HFFc6 (cell line): ENCODE measurements around the gene CHN1. TPM values are rescaled to one million over a fixed set of nuclear protein-coding genes. Genes with fewer than 3 reads are reported as not detected.

ENCODE experiments used
- DNase-seq: peaks from one replicate; pipeline ENCODE4 v3.0.0-alpha.2; 2018
- H3K27ac Mint-ChIP-seq: 2 replicates; pipeline ENCODE4 v1.8.0; 2020; ENCODE audit warnings: mild to moderate bottlenecking, mixed read lengths
- H3K27me3 Mint-ChIP-seq: 2 replicates; pipeline ENCODE4 v1.8.0; 2021; ENCODE audit warnings: mild to moderate bottlenecking, moderate library complexity, mixed read lengths; ENCODE audit not compliant: insufficient read depth
- H3K36me3 Mint-ChIP-seq: 2 replicates; pipeline ENCODE4 v1.8.0; 2021; ENCODE audit warnings: low read depth, mixed read lengths
- H3K4me1 Mint-ChIP-seq: 2 replicates; pipeline ENCODE4 v1.8.0; 2020; ENCODE audit warnings: low read depth, mixed read lengths
- H3K4me3 Mint-ChIP-seq: 2 replicates; pipeline ENCODE4 v1.8.0; 2020; ENCODE audit warnings: mild to moderate bottlenecking, moderate library complexity, mixed read lengths
- H3K9me3 Mint-ChIP-seq: 2 replicates; pipeline ENCODE4 v1.8.0; 2020; ENCODE audit warnings: mild to moderate bottlenecking, mixed read lengths
- total RNA-seq, 6 experiments: library from RNA; stranded (reverse); fragmentation: NEBNext Ultra II Directional; extraction: Animal tissue kit (Norgen Biotek cat#: 25700); gene quantifications; 2 replicates in 1 of 6; 3 replicates in 5 of 6; pipeline ENCODE4 v1.2.3, GENCODE V29; 2021
- TF ChIP-seq, protein P1 (sequence below): fragments of 200-600 bp; sonication (generic); IDR thresholded peaks from 2 replicates; pipeline ENCODE4 v1.5.0; 2021; ENCODE audit warnings: antibody characterized with exemption, mild to moderate bottlenecking

The CHN1 gene
- total RNA-seq, 6 experiments from 2014 or later: 85.5 to 104 (median 97.2) TPM

DNA sequence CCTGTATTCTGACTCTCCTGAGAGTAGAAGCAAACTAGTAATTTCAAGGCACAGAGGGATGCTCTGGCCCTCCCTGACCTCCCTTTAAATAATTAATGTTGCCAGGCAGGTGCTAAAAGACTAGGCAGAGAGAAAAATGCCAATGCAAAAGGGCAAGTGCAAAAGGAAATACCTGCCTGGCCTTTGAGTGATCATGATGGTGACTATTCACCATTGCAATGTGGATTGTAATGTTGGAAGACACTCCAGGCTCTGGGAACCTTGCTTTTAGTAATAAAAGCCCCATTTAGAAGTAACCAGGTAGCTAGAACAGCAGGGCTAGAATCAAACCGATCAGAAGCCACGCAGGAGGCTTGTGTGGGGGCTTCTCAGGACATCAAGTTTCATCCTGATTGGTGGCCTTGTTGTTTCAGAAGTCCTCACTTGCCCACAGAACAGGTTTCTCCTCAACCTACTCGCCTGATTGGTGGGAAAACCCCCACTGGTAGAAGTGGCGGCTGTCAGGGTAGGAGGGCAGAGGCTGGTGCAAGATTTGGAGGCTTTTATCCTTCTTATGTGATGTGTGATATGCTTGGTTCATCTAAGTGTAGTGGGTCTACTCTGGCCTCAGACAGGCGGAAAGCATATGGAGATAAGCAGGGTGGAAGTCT is 224.9 kb downstream of the CHN1 start:
- H3K36me3 Mint-ChIP-seq: no peaks in the 10 kb centered on the region
- peak overlapping the region; percentile 100 for H3K27ac Mint-ChIP-seq
- TF ChIP-seq, protein P1, sequence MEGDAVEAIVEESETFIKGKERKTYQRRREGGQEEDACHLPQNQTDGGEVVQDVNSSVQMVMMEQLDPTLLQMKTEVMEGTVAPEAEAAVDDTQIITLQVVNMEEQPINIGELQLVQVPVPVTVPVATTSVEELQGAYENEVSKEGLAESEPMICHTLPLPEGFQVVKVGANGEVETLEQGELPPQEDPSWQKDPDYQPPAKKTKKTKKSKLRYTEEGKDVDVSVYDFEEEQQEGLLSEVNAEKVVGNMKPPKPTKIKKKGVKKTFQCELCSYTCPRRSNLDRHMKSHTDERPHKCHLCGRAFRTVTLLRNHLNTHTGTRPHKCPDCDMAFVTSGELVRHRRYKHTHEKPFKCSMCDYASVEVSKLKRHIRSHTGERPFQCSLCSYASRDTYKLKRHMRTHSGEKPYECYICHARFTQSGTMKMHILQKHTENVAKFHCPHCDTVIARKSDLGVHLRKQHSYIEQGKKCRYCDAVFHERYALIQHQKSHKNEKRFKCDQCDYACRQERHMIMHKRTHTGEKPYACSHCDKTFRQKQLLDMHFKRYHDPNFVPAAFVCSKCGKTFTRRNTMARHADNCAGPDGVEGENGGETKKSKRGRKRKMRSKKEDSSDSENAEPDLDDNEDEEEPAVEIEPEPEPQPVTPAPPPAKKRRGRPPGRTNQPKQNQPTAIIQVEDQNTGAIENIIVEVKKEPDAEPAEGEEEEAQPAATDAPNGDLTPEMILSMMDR: no peak
- peaks cover 66% of the 10 kb centered on the region for H3K4me1 Mint-ChIP-seq
- no peak for DNase-seq
- no peak overlapping the region for H3K4me3 Mint-ChIP-seq
- H3K27me3 Mint-ChIP-seq: peaks cover 5% of the 10 kb centered on the region
- no peaks in the 10 kb centered on the region for H3K9me3 Mint-ChIP-seq

GRCh38 chr2:174779361-174779928 is 225.7 kb downstream of the CHN1 start:
- Mint-ChIP-seq H3K36me3 (no peaks in the 10 kb centered on the region), H3K9me3 (no peaks in the 10 kb centered on the region), H3K4me1 (peaks cover 63% of the 10 kb centered on the region), H3K4me3 (peak overlapping the region; percentile 64), H3K27me3 (peaks cover 5% of the 10 kb centered on the region), H3K27ac (peak overlapping the region; percentile 100)
- TF ChIP-seq, protein P1: no peak
- DNase-seq: peak; percentile 63

- Mint-ChIP-seq H3K27me3 (peaks cover 5% of the 10 kb centered on the region), H3K4me1 (peaks cover 61% of the 10 kb centered on the region), H3K27ac (peak overlapping the region; percentile 100), H3K9me3 (no peaks in the 10 kb centered on the region), H3K4me3 (peak overlapping the region; percentile 64), H3K36me3 (no peaks in the 10 kb centered on the region)
- TF ChIP-seq, protein P1: no peak
- DNase-seq: peak; percentile 97
Measured at GRCh38 chr2:174778085-174778981, 226.8 kb downstream of the CHN1 start.

DNA sequence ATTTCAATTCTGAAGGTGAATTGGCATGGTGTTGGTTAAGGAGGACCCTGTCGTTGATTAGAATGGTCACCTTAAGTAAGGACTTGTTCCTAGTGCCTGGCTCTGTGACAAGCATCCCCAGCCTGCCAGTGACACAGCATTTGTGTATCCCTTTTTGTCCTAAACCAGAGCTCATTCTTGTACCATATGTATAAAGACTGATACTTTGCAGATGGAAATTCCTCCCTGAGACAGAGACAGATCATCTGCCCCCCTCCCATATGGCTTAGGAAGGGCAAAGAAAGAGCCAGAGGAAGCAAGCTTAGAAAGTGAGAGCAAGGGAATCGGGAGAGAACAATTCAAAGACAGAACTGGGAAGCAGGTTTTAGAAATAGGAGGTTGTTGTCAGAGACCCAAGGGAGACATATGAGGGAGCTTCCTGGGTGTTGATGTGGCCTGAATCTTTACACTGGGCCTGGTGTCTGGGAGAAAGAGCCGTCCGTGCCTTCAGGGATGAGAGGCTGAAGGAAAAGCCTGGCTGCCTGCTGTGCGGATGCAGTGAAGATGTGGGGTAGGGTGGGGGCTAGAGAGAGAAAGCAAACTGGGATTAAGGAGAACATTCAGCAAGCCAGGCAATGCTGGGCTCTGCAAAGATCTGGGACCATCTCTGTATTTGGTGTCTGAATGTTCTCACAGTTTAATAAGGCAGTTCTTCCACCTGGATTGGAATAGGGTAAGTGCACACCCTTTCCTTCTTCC is 227.7 kb downstream of the CHN1 start:
- H3K27ac Mint-ChIP-seq: peak overlapping the region; percentile 100
- TF ChIP-seq, protein P1: no peak
- H3K4me1 Mint-ChIP-seq: peaks cover 69% of the 10 kb centered on the region
- peaks cover 5% of the 10 kb centered on the region for H3K27me3 Mint-ChIP-seq
- no peaks in the 10 kb centered on the region for H3K36me3 Mint-ChIP-seq
- peak overlapping the region; percentile 64 for H3K4me3 Mint-ChIP-seq
- no peaks in the 10 kb centered on the region for H3K9me3 Mint-ChIP-seq
- no peak for DNase-seq

GRCh38 chr2:174776675-174777074 is 228.5 kb downstream of the CHN1 start:
- peaks cover 78% of the 10 kb centered on the region for H3K4me1 Mint-ChIP-seq
- H3K4me3 Mint-ChIP-seq: no peak overlapping the region
- peaks cover 4% of the 10 kb centered on the region for H3K27me3 Mint-ChIP-seq
- H3K36me3 Mint-ChIP-seq: no peaks in the 10 kb centered on the region
- no peaks in the 10 kb centered on the region for H3K9me3 Mint-ChIP-seq
- no peak for DNase-seq
- TF ChIP-seq, protein P1: no peak
- H3K27ac Mint-ChIP-seq: peak overlapping the region; percentile 100
